Left lung (tissue), 10 donors: ENCODE results near the gene IGFL4. TPM values are rescaled to one million over a fixed set of nuclear protein-coding genes. Genes with fewer than 3 reads are reported as not detected.
A peak's percentile ranks its signal among the peaks of the same experiment; 100 is the strongest.

ENCODE experiments used
- ATAC-seq: fragments of 200-7000 bp; cut with Tn5 transposase; one replicate; pipeline ENCODE4 v1.9.1; 2020; ENCODE audit warnings: moderate library complexity
- DNase-seq, 4 donors: peaks; one replicate each; pipeline ENCODE4 v3.0.0-alpha.2; 2013 to 2020
- H3K27ac ChIP-seq, 2 donors: fragments of 200-600 bp; sonication (generic) in 1 of 2; one replicate each; pipeline versions ENCODE4 v1.5.0 to v1.8.0; 2020 to 2021
- H3K27me3 ChIP-seq, 2 donors: fragments of 200-600 bp; sonication (generic) in 1 of 2; one replicate each; pipeline versions ENCODE4 v1.5.0 to v1.8.0; 2020 to 2021
- H3K36me3 ChIP-seq, 2 donors: fragments of 200-600 bp; sonication (generic) in 1 of 2; one replicate each; pipeline versions ENCODE4 v1.5.0 to v1.8.0; 2020 to 2021
- H3K4me1 ChIP-seq, 2 donors: fragments of 200-600 bp; one replicate each; pipeline ENCODE4 v1.8.0; 2021
- H3K4me3 ChIP-seq, 2 donors: fragments of 200-600 bp; sonication (generic) in 1 of 2; one replicate each; pipeline versions ENCODE4 v1.5.0 to v1.8.0; 2020 to 2021; ENCODE audit warnings: mild to moderate bottlenecking in 1 of 2
- H3K9me3 ChIP-seq, 2 donors: fragments of 200-600 bp; sonication (generic) in 1 of 2; one replicate each; pipeline versions ENCODE4 v1.5.0 to v1.8.0; 2020 to 2021
- intact Hi-C, 2 donors: fragments of 100-400 bp; cut with DNase I; formaldehyde crosslinking; loops; one replicate each; pipeline versions ENCODE4 v1.11.2 to v1.14.2; 2022
- polyA plus RNA-seq, 6 donors: library from polyadenylated mRNA; unstranded; fragments of 120-200 nt; gene quantifications; one replicate each; pipeline ENCODE4 v1.2.1, GENCODE V29; 2013; ENCODE audit not compliant: insufficient read length in 6 of 6
- total RNA-seq, 2 donors: library from RNA; stranded (reverse); fragmentation: NEBNext Ultra II Directional; extraction: Animal tissue kit (Norgen Biotek cat#: 25700); gene quantifications; one replicate each; pipeline ENCODE4 v1.2.1, GENCODE V29; 2021
- TF ChIP-seq, protein P1 (sequence below), 2 donors: fragments of 200-600 bp; sonication (generic) in 1 of 2; IDR thresholded peaks; one replicate each; pipeline versions ENCODE4 v1.5.0 to v1.8.0; 2021; ENCODE audit warnings: antibody characterized with exemption in 2 of 2
- donor health status: DM: no; HTN: yes; CAD: no.
- donor health status: DM: no; HTN: no; CAD: no.

The IGFL4 gene
- total and polyA plus RNA-seq, 8 donors = 0.48 to 1.2 (median 1.0) TPM; not detected in 2

DNA sequence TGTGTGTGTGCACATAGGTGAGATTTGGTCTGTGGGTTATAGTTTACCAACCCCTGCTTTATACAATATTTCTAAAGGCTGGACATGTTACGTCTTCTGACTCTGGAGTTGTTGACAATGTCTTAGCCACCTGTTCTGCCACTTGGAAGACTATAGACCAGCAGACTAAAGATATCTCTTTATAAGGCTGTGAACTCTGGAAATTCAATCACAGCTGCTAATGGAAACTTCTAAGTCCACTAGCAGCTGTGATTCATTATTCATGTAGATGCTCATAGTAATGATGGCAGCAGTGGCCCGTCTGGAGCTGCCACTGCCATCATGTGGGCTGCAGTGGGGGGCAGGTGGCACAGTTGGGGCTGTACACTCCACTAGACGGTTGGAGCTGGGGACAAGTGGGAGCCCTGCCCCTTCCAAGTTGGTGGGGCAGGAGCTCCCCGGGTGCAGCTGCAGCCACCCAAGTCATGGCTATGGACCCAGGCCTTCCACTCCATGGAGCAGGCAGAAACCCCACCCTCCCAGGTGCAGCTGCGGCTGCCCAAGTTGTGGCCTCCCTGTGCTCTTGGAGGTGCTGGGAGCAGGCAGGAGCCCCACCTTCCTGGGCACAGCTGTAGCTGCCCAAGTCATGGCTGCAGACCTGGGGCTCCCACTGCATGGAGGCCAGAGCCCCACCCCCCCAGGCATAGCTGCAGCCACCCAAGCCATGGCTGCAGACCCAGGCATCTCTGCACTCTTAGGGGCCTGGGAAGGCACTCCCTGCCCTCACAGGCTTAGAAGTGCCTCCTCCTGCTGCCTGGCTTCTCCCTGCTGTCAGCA, 8.8 kb downstream of the IGFL4 start:
- Histone ChIP-seq H3K36me3 (no peaks in the 10 kb centered on the region), H3K27ac (no peak overlapping the region), H3K9me3 (peaks cover 0 to 3% of the 10 kb centered on the region in 2 donors), H3K4me1 (no peaks in the 10 kb centered on the region), H3K4me3 (no peak overlapping the region), H3K27me3 (peaks cover 0 to 29% of the 10 kb centered on the region in 2 donors)
- ATAC-seq = no peak
- TF ChIP-seq, protein P1, sequence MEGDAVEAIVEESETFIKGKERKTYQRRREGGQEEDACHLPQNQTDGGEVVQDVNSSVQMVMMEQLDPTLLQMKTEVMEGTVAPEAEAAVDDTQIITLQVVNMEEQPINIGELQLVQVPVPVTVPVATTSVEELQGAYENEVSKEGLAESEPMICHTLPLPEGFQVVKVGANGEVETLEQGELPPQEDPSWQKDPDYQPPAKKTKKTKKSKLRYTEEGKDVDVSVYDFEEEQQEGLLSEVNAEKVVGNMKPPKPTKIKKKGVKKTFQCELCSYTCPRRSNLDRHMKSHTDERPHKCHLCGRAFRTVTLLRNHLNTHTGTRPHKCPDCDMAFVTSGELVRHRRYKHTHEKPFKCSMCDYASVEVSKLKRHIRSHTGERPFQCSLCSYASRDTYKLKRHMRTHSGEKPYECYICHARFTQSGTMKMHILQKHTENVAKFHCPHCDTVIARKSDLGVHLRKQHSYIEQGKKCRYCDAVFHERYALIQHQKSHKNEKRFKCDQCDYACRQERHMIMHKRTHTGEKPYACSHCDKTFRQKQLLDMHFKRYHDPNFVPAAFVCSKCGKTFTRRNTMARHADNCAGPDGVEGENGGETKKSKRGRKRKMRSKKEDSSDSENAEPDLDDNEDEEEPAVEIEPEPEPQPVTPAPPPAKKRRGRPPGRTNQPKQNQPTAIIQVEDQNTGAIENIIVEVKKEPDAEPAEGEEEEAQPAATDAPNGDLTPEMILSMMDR (IDR thresholded peaks at IDR 0.05) = no peak
- intact Hi-C loops = loop anchor here in 1 of 2 donors (5.0 kb wide), 1 partner anchor 230 kb away; no protein-coding TSS in a partner anchor
- no peak for DNase-seq

DNA sequence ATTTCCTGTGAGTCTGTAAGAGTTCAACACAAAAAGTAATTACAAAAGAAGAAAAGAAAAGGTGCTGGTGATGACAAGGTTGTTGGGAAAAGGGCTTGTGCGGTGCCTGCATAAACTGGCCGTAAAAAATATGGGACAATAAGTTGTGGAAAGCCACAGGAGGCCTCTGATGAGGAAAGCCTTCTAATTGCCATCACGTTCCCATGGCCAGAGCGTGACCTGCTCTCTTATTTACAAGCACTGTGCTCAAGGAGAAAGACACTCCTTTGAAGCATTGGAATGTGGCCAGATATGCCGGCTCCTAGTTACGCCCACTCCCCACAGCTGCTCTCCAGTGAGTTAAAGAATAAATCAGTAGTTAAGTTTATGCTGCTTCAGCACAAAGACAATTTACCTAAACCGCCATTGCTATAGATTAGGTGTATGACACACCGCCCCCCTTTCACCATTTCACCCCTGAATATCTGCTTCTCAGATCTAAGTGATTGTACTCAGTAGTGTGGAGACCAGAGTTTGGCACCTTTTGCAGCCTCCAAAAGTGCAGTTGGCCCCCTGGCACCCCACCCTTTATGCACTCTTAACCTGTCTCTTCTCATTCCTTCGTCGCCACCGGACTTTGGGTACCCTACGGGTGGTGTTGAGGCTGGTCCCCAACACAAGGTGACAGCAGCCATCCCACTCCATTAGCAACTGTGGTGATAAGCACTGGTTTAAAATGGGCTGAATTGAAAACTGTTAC, 9.8 kb downstream of the IGFL4 start:
- Histone ChIP-seq H3K4me3 (no peak overlapping the region), H3K4me1 (peaks cover 0 to 9% of the 10 kb centered on the region in 2 donors), H3K36me3 (no peaks in the 10 kb centered on the region), H3K27me3 (peaks cover 0 to 29% of the 10 kb centered on the region in 2 donors), H3K9me3 (peaks cover 0 to 3% of the 10 kb centered on the region in 2 donors), H3K27ac (no peak overlapping the region)
- DNase-seq (no peak), ATAC-seq (no peak)
- intact Hi-C loops = loop anchor here in 1 of 2 donors (5.0 kb wide), 1 partner anchor 231 kb away; no protein-coding TSS in a partner anchor
- TF ChIP-seq, protein P1 (IDR thresholded peaks at IDR 0.05) = no peak

DNA sequence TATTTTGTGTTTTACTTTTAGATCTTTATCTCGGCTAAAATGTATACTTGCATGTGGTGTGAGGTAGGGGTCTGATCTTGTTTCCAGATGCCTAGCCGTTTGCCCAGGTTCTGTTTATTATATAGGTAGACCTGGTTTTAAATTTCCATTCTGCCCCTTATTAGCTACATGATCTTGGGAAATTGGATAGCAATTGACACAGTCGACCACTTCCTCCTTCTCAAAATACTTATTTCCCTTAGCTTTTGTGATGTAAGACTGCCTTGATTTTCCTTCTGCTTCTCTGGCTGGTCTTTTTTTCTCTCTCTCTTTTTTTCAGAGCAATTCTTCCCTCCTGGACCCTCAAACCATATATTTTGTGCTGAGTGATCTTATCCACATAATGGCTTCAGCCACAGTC, 15.0 kb downstream of the IGFL4 start:
- H3K4me1 ChIP-seq = peaks cover 0 to 29% of the 10 kb centered on the region in 2 donors
- DNase-seq (no peak), ATAC-seq (no peak)
- H3K9me3 ChIP-seq = no peaks in the 10 kb centered on the region
- no peak overlapping the region for H3K4me3 ChIP-seq
- peak overlapping the region in 1 of 2 donors; percentile 67 for H3K27ac ChIP-seq
- H3K36me3 ChIP-seq = no peaks in the 10 kb centered on the region
- H3K27me3 ChIP-seq = peaks cover 17 to 64% of the 10 kb centered on the region in 2 donors
- TF ChIP-seq, protein P1 (IDR thresholded peaks at IDR 0.05) = no peak
- intact Hi-C loops = loop anchor here in 1 of 2 donors (5.0 kb wide), 1 partner anchor 161 kb away; no protein-coding TSS in a partner anchor

DNA sequence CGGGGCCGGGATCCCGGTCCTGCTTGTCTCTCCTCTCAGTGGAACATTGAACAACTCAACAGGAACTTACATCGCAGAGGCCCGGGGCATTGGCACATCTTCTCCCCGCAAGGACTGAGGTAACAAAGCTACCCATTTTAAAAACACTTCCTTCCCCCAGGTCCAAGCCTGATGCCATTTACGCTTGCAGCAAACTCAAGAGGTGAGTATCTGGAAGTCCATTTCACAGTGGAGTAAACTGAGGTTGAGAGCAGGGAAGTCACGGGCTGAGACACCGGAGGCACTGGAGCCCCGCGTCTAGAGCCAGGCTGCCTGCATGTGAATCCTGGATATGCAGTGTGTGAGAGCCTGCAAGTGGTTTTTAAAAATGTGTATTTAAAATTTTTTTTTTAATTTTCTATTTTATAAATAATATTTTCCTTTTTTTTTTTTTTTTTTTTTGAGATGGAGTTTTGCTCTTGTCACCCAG, 17.5 kb downstream of the IGFL4 start:
- TF ChIP-seq, protein P1 (IDR thresholded peaks at IDR 0.05) = no peak
- no peak for ATAC-seq
- Histone ChIP-seq H3K9me3 (no peaks in the 10 kb centered on the region), H3K4me3 (peak overlapping the region in 1 of 2 donors; percentile 28), H3K27me3 (peaks cover 17 to 64% of the 10 kb centered on the region in 2 donors), H3K27ac (peak overlapping the region in 1 of 2 donors; percentile 92), H3K36me3 (no peaks in the 10 kb centered on the region), H3K4me1 (peaks cover 0 to 29% of the 10 kb centered on the region in 2 donors)
- DNase-seq = no peak
- intact Hi-C loops = no loop called here
